Progenitor cell of endocrine pancreas (in vitro differentiated cells): ENCODE measurements around the gene TCAIM. TPM values are rescaled to one million over a fixed set of nuclear protein-coding genes. Genes with fewer than 3 reads are reported as not detected.
A peak's percentile ranks its signal among the peaks of the same experiment; 100 is the strongest.

Experiments
- DNase-seq: peaks from one replicate; pipeline ENCODE4 v3.0.0; 2021; ENCODE audit warnings: low spot score; ENCODE audit not compliant: unreplicated experiment
- H3K27ac Mint-ChIP-seq: 2 replicates; pipeline ENCODE4 v1.8.0; 2021; ENCODE audit warnings: mild to moderate bottlenecking, moderate library complexity, mixed read lengths
- H3K27me3 Mint-ChIP-seq: 2 replicates; pipeline ENCODE4 v1.8.0; 2021; ENCODE audit warnings: mixed read lengths
- H3K36me3 Mint-ChIP-seq: 2 replicates; pipeline ENCODE4 v1.8.0; 2022; ENCODE audit warnings: mixed read lengths; ENCODE audit not compliant: insufficient read depth
- H3K4me1 Mint-ChIP-seq: 2 replicates; pipeline ENCODE4 v1.8.0; 2021; ENCODE audit warnings: low read depth, mixed read lengths
- H3K4me3 Mint-ChIP-seq: 2 replicates; pipeline ENCODE4 v1.8.0; 2021; ENCODE audit warnings: low read depth, mild to moderate bottlenecking, moderate library complexity, mixed read lengths
- H3K9me3 Mint-ChIP-seq: 2 replicates; pipeline ENCODE4 v1.8.0; 2021; ENCODE audit warnings: low read depth, mixed read lengths
- CTCF ChIP-seq: fragments of 200-600 bp; sonication (generic); IDR thresholded peaks from one replicate; pipeline ENCODE4 v1.5.0; 2021; ENCODE audit warnings: antibody characterized with exemption, mild to moderate bottlenecking; ENCODE audit not compliant: unreplicated experiment
- total RNA-seq: library from RNA; stranded (reverse); gene quantifications from 2 replicates; pipeline ENCODE4 v1.2.1, GENCODE V29; 2021

TCAIM gene
- total RNA-seq, 1 donor from 2014 or later: 34.1 TPM

DNA sequence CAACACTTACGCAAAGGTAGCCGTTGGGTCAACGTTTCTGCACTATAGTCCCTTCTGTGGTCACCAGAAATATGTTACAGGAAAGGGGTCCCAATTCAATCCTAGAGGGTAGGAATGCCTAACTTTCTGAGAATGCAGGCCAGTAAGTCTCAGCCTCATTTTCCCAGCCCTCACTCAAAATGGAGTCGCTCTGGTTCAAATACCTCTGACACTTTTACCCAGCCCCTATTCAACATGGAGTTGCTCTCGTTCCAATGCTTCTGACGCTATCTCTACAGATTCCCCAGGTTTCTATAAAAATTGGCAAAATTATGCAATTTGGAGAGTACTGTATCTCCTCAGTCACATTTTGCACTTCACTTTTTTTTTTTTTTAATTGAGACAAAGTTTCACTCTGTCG, 99.2 kb downstream of the TCAIM start:
- no peak overlapping the region for H3K4me3 Mint-ChIP-seq

DNA sequence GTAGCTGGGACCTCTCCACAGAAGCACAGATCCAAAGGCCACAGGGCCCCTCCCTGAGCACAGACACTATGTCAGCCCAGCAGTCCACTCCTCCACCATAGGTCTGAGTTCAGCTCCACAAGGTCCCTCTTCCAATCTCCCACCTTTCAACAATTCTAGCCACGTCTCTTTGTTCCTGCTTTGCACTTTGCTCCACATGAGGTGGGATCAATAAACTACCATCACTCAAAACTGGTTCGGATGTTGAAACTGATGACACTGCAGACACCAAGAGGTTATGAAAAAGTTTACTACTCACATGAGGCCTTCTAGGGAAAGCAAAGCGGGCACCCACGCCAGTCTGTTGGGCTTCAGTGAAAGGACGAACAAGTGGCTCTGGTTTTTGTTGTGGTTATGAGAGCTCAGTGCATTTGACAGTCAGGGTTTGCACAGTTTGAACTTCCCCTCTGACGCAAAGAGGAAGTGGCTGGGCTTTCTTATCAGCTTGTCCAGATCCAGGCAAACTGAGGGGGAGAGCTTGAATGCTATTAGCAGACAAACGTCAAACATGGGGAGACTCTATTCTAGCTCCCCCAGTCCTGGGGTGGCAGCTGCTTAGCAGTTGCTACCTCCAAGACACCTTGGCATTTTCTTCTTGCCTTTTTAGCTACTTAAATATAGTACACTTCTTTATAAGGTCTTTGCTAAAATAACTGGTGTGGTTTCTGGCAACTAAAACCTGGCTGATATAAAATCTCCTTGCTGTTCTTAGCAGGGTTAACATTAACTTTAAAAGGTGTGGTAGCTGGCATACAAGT, 101.1 kb downstream of the TCAIM start:
- Mint-ChIP-seq H3K27ac (peak overlapping the region; percentile 91), H3K4me1 (peaks cover 29% of the 10 kb centered on the region), H3K9me3 (no peaks in the 10 kb centered on the region), H3K27me3 (no peaks in the 10 kb centered on the region), H3K36me3 (peaks cover 23% of the 10 kb centered on the region), H3K4me3 (peak overlapping the region; percentile 52)
- DNase-seq: no peak
- TF ChIP-seq CTCF: no peak

More for the DNA sequence above, 99.2 kb downstream of the TCAIM start:
- no peak for TF ChIP-seq CTCF
- DNase-seq: no peak
- H3K27me3 Mint-ChIP-seq: no peaks in the 10 kb centered on the region
- no peaks in the 10 kb centered on the region for H3K9me3 Mint-ChIP-seq
- H3K36me3 Mint-ChIP-seq: peaks cover 15% of the 10 kb centered on the region
- no peak overlapping the region for H3K27ac Mint-ChIP-seq
- H3K4me1 Mint-ChIP-seq: peaks cover 27% of the 10 kb centered on the region

DNA sequence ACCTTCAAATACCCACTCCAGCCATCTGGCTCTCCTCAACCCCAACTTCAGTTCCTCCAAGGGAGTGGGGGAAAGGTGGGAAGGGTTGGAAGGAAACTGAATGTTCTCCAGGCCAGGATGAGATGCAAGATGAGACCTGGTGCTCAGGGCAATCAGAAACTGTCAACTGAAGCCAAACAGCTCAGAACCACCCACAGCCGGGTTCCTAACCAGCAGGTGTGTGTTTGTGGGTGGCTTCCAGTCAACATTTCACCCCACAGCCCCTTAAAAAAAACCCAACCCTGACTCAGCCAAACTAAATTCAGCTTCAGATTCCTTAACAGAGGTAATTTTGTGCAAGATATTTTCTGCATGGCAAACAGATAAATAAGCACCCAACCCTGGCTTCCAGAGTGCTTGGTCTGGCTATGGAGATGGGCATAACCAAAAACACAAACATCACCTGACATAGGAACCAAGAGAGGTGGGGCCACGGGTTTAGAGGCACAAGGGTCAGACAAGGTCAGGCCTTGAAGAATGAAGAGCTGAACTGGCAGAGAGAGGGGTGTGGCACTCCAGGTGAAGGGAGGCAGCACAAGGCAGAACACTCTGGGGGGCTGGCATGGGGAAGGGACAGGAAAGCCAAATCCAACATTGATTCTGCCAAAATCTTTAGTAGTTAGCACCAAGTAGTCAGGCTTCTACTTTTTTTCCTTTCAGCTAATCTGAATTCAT, 104.2 kb downstream of the TCAIM start:
- Mint-ChIP-seq H3K27me3 (no peaks in the 10 kb centered on the region), H3K4me1 (peaks cover 18% of the 10 kb centered on the region), H3K36me3 (peaks cover 45% of the 10 kb centered on the region), H3K27ac (no peak overlapping the region), H3K4me3 (no peak overlapping the region), H3K9me3 (peaks cover 10% of the 10 kb centered on the region)
- DNase-seq: no peak
- TF ChIP-seq CTCF: no peak

- Mint-ChIP-seq H3K9me3 (peaks cover 27% of the 10 kb centered on the region), H3K27me3 (no peaks in the 10 kb centered on the region), H3K27ac (no peak overlapping the region), H3K4me3 (no peak overlapping the region), H3K4me1 (peaks cover 14% of the 10 kb centered on the region), H3K36me3 (peaks cover 62% of the 10 kb centered on the region)
- TF ChIP-seq CTCF: no peak
- DNase-seq: no peak
Observed at GRCh38 chr3:44444437-44444836, 105.9 kb downstream of the TCAIM start.

- Mint-ChIP-seq H3K4me3 (no peak overlapping the region), H3K4me1 (peaks cover 9% of the 10 kb centered on the region), H3K36me3 (peaks cover 67% of the 10 kb centered on the region), H3K27ac (peak overlapping the region; percentile 65), H3K27me3 (no peaks in the 10 kb centered on the region), H3K9me3 (peaks cover 30% of the 10 kb centered on the region)
- TF ChIP-seq CTCF: no peak
- DNase-seq: no peak
Observed at GRCh38 chr3:44444896-44445691, 106.5 kb downstream of the TCAIM start.
